K562 (cell line): ENCODE data around the gene BBX. TPM values are rescaled to one million over a fixed set of nuclear protein-coding genes. Genes with fewer than 3 reads are reported as not detected.

Experiments used
- ATAC-seq: fragments of 200-7000 bp; cut with Tn5 transposase; 3 replicates; pipeline ENCODE4 v1.9.1; 2020; ENCODE audit warnings: moderate library complexity
- BruUV-seq: library from RNA; stranded (reverse); fragments of 400-500 nt; replicated peaks from 2 replicates; lab custom pipeline; 2021; lab: Mats Ljungman, UMichigan
- CTCF ChIA-PET: fragments of 300-600 bp; formaldehyde crosslinking; extraction: SDS; loops from one replicate; lab custom pipeline; 2021; ENCODE audit warnings: low intra/inter-chr PET ratio; lab: Yijun Ruan, JAX
- POLR2A ChIA-PET: fragments of 300-600, 350-650 bp; sonication (Branson Sonifier 250); formaldehyde crosslinking; extraction: SDS; loops from one replicate; lab custom pipeline; 2021; ENCODE audit warnings: antibody characterized with exemption, inconsistent platforms; lab: Yijun Ruan, JAX
- DNase-seq, 4 experiments: peaks; one replicate each; pipeline versions ENCODE4 v3.0.0 to v3.0.0-alpha.2; 2011 to 2018; ENCODE audit warnings: low spot score in 3 of 4, mixed read lengths in 3 of 4; ENCODE audit errors: extremely low read depth in 1 of 4
- FAIRE-seq: peaks from 2 replicates; lab custom pipeline; 2011; peaks lifted over from hg19 to GRCh38; lab: Jason Lieb, UNC
- H2AFZ ChIP-seq: 2 replicates; pipeline ENCODE4 v1.6.0; 2011; ENCODE audit warnings: low read depth, low read length, control low read depth, inconsistent platforms
- H3K27ac ChIP-seq: fragments of 200-600 bp; 3 replicates; pipeline ENCODE4 v1.8.0; 2011; ENCODE audit warnings: low read depth, mild to moderate bottlenecking, control low read depth, inconsistent platforms, low read length, moderate library complexity, mixed read lengths; ENCODE audit errors: extremely low read depth
- H3K27me3 ChIP-seq, 2 experiments: fragments of 300-600 bp in 1 of 2; 2 replicates in 1 of 2; 3 replicates in 1 of 2; pipeline versions ENCODE4 v1.6.0 to v1.8.0; 2011; ENCODE audit warnings: inconsistent platforms in 2 of 2, low read length in 2 of 2, mild to moderate bottlenecking in 1 of 2, mixed read lengths in 1 of 2, moderate library complexity in 1 of 2; ENCODE audit not compliant: control insufficient read depth in 2 of 2, insufficient read depth in 2 of 2
- H3K36me3 ChIP-seq: fragments of 300-600 bp; 3 replicates; pipeline ENCODE4 v1.8.0; 2011; ENCODE audit warnings: mild to moderate bottlenecking, low read length, inconsistent platforms; ENCODE audit not compliant: control insufficient read depth, insufficient read depth
- H3K4me1 ChIP-seq, 2 experiments: fragments of 200-600 bp in 1 of 2; replicated peaks in 1 of 2; 2 replicates in 1 of 2; 3 replicates in 1 of 2; pipeline versions ENCODE4 v1.5.1 to v1.8.0; 2011; ENCODE audit warnings: inconsistent platforms in 2 of 2, low read length in 2 of 2, mild to moderate bottlenecking in 1 of 2, mixed read lengths in 1 of 2, moderate library complexity in 1 of 2; ENCODE audit not compliant: control insufficient read depth in 2 of 2, insufficient read depth in 2 of 2
- H3K4me2 ChIP-seq: 2 replicates; pipeline ENCODE4 v1.6.1; 2011; ENCODE audit warnings: low read length, control low read depth, inconsistent platforms, mixed read lengths; ENCODE audit not compliant: insufficient read depth
- H3K4me3 ChIP-seq: fragments of 200-600 bp; sonication (generic), shearing (Covaris generic); 2 replicates; pipeline ENCODE4 v1.5.1; 2016; ENCODE audit warnings: control low read depth, inconsistent platforms
- H3K79me2 ChIP-seq: fragments of 200-600 bp; 3 replicates; pipeline ENCODE4 v1.8.0; 2011; ENCODE audit warnings: low read length, inconsistent platforms; ENCODE audit not compliant: control insufficient read depth, insufficient read depth
- H3K9ac ChIP-seq, 2 experiments: 2 replicates each; pipeline versions ENCODE4 v1.6.0 to v1.6.1; 2011; ENCODE audit warnings: low read depth in 2 of 2, low read length in 2 of 2, control low read depth in 1 of 2, inconsistent platforms in 1 of 2, mild to moderate bottlenecking in 1 of 2, mixed read lengths in 1 of 2; ENCODE audit not compliant: insufficient read depth in 1 of 2
- H3K9me1 ChIP-seq: one replicate; pipeline ENCODE4 v1.6.0; 2011; ENCODE audit warnings: inconsistent platforms, mild to moderate bottlenecking, low read length, moderate library complexity; ENCODE audit not compliant: control insufficient read depth, insufficient read depth
- H3K9me3 ChIP-seq: replicated peaks from 2 replicates; pipeline ENCODE4 v1.5.1; 2011; ENCODE audit warnings: low read depth, low read length, inconsistent platforms; ENCODE audit not compliant: control insufficient read depth, insufficient read depth
- H4K20me1 ChIP-seq: replicated peaks from 2 replicates; pipeline ENCODE4 v1.6.1; 2011; ENCODE audit warnings: low read length, inconsistent platforms, mixed read lengths; ENCODE audit not compliant: control insufficient read depth, insufficient read depth
- ARID4B ChIP-seq: sonication (generic); formaldehyde crosslinking; IDR thresholded peaks from 2 replicates; pipeline ENCODE4 v1.8.0; 2022; ENCODE audit warnings: mild to moderate bottlenecking, missing genetic modification reagents
- BRD4 ChIP-seq: fragments of 200-600 bp; sonication (generic); IDR thresholded peaks from 2 replicates; pipeline ENCODE4 v1.6.1; 2017; ENCODE audit warnings: inconsistent platforms
- CBX8 ChIP-seq: fragments of 200-600 bp; sonication (generic); IDR thresholded peaks from 2 replicates; pipeline ENCODE4 v1.6.1; 2012; ENCODE audit warnings: borderline replicate concordance, mixed run types, low read depth, mild to moderate bottlenecking, moderate library complexity, mixed read lengths, low read length, control low read depth, inconsistent platforms; ENCODE audit not compliant: poor library complexity, severe bottlenecking; ENCODE audit errors: extremely low read depth
- FOXJ2 ChIP-seq: fragments of 200-800 bp; sonication (Bioruptor generic); IDR thresholded peaks from 2 replicates; pipeline ENCODE4 v1.6.1; 2016; ENCODE audit warnings: missing genetic modification characterization, missing compliant biosample characterization
- HDGF ChIP-seq: fragments of 450-650 bp; IDR thresholded peaks from 2 replicates; pipeline ENCODE4 v1.6.1; 2016
- HSF4 ChIP-seq: fragments of 250-450 bp; sonication (Bioruptor Pico); IDR thresholded peaks from 2 replicates; pipeline ENCODE4 v2.1.2; 2022; ENCODE audit warnings: mild to moderate bottlenecking, moderate library complexity, borderline replicate concordance
- IRF2 ChIP-seq: sonication (generic); formaldehyde crosslinking; IDR thresholded peaks from 2 replicates; pipeline ENCODE4 v1.8.1; 2022; ENCODE audit warnings: mild to moderate bottlenecking, missing genetic modification reagents
- L3MBTL2 ChIP-seq: fragments of 450-650 bp; IDR thresholded peaks from 2 replicates; pipeline ENCODE4 v1.6.1; 2016; ENCODE audit warnings: mild to moderate bottlenecking, moderate library complexity
- MBD1 ChIP-seq: fragments of 250-450 bp; sonication (Bioruptor Pico); IDR thresholded peaks from 2 replicates; pipeline ENCODE4 v1.8.0; 2022; ENCODE audit warnings: inconsistent platforms
- NCOR1 ChIP-seq: fragments of 450-650 bp; IDR thresholded peaks from 2 replicates; pipeline ENCODE4 v1.6.1; 2016; ENCODE audit warnings: mild to moderate bottlenecking, moderate library complexity
- RBM25 ChIP-seq: fragments of 200-400 bp; formaldehyde crosslinking; IDR thresholded peaks from 2 replicates; pipeline ENCODE4 v1.6.1; 2018; ENCODE audit warnings: low read length, low read depth, moderate library complexity; ENCODE audit not compliant: severe bottlenecking
- SAFB2 ChIP-seq: fragments of 200-400 bp; formaldehyde crosslinking; IDR thresholded peaks from 2 replicates; pipeline ENCODE4 v1.6.1; 2018; ENCODE audit warnings: borderline replicate concordance, low read length, low read depth, moderate library complexity; ENCODE audit not compliant: severe bottlenecking
- SNRNP70 ChIP-seq: fragments of 200-400 bp; formaldehyde crosslinking; optimal IDR thresholded peaks from 2 replicates; pipeline ENCODE3; 2017; ENCODE audit warnings: low read depth, low read length
- TFAM ChIP-seq: fragments of 250-450 bp; sonication (Bioruptor Pico); conservative IDR thresholded peaks from 2 replicates; pipeline ENCODE4 v1.5.0; 2021; ENCODE audit warnings: mild to moderate bottlenecking, moderate library complexity
- ZFP36 ChIP-seq: fragments of 150-350 bp; IDR thresholded peaks from 2 replicates; pipeline ENCODE4 v1.6.1; 2018; ENCODE audit warnings: low read length, low read depth; ENCODE audit not compliant: partially characterized antibody
- ZNF253 ChIP-seq: fragments of 250-450 bp; sonication (Bioruptor Pico); conservative IDR thresholded peaks from 2 replicates; pipeline ENCODE4 v1.6.1; 2021; ENCODE audit warnings: mild to moderate bottlenecking
- ZNF589 ChIP-seq: fragments of 200-800 bp; sonication (Bioruptor generic); IDR thresholded peaks from 2 replicates; pipeline ENCODE4 v1.6.1; 2016; ENCODE audit warnings: low read depth, missing genetic modification characterization, missing compliant biosample characterization
- WGBS: fragments of 100-300 bp; shearing (Covaris generic); methylation state at CpG from one replicate; pipeline ENCODE4 v1.1.6; 2016; ENCODE audit warnings: low coverage, mixed read lengths; ENCODE audit not compliant: insufficient coverage; ENCODE audit errors: missing lambda C conversion rate; 5-methylcytosine and 5-hydroxymethylcytosine counted together
- in situ Hi-C: fragments of 300-500 bp; cut with MboI; formaldehyde crosslinking; loops from 4 replicates; pipeline ENCODE4 v1.15.0; 2018; ENCODE audit warnings: inconsistent platforms, mixed read lengths
- intact Hi-C: fragments of 100-400 bp; cut with micrococcal nuclease; formaldehyde crosslinking; loops from 2 replicates; pipeline ENCODE4 v1.14.2; 2022
- polyA plus RNA-seq, 8 experiments: library from polyadenylated mRNA; depleted of rRNA in 4 of 8; stranded (reverse) in 5 of 8; unstranded in 3 of 8; fragments of >200 nt; fragmentation: Nextera tagmentation in 2 of 8; fragmentation: Illumina TruSeq in 1 of 8; extraction: Ambion mirVana in 2 of 8; extraction: Trizol in 1 of 8; gene quantifications; 2 replicates each; pipeline versions ENCODE4 v1.2.1 to v1.2.3, GENCODE V29; 2011 to 2014; ENCODE audit warnings: inconsistent platforms in 1 of 8, missing spikeins in 1 of 8
- total RNA-seq, 7 experiments: library from RNA; depleted of rRNA in 6 of 7; stranded (reverse); fragments of >200 nt in 6 of 7; fragmentation: Illumina TruSeq in 2 of 7; extraction: Trizol in 2 of 7; gene quantifications; 2 replicates each; pipeline versions ENCODE4 v1.2.1 to v1.2.3, GENCODE V29; 2011 to 2021; ENCODE audit warnings: low replicate concordance in 1 of 7

The BBX gene
- total and polyA plus RNA-seq, 9 of the 15 experiments (the other 6 are each of a cell fraction or from before 2014, with no cell fraction given) = 4.9 to 19.5 (median 11.8) TPM

GRCh38 chr3:107531917-107532469 is 9.2 kb downstream of the BBX start:
- POLR2A ChIA-PET = no interaction called here
- no peaks in the 10 kb centered on the region; the same call in 2 of the 3 replicates for H3K79me2 ChIP-seq
- CTCF ChIA-PET = no interaction called here
- no peak overlapping the region for H2AFZ ChIP-seq
- H3K27ac ChIP-seq = no peak overlapping the region
- DNase-seq (no peak), ATAC-seq (no peak), FAIRE-seq (no peak)
- no peaks in the 10 kb centered on the region for H3K9me1 ChIP-seq
- peaks cover 8% of the 10 kb centered on the region; the same call in 1 of the 3 replicates for H3K36me3 ChIP-seq
- no peak overlapping the region for H3K9ac ChIP-seq
- 69% methylated on average over 7 of the region's 9 CpGs for WGBS
- in situ Hi-C loops = no loop called here
- intact Hi-C loops = no loop called here
- H4K20me1 ChIP-seq = no peaks in the 10 kb centered on the region
- no peak overlapping the region for H3K4me3 ChIP-seq
- no peaks in the 10 kb centered on the region for H3K9me3 ChIP-seq
- H3K4me1 ChIP-seq = no peaks in the 10 kb centered on the region
- H3K27me3 ChIP-seq = no peaks in the 10 kb centered on the region
- no peak overlapping the region for H3K4me2 ChIP-seq
- BruUV-seq = no TSS peak
- no peak for TF ChIP-seq FOXJ2 (tag)
- TF ChIP-seq SAFB2 = no peak
- no peak for TF ChIP-seq SNRNP70
- TF ChIP-seq TFAM (CRISPR knock-in tag) = no peak
- no peak for TF ChIP-seq ZNF253 (CRISPR knock-in tag)
- TF ChIP-seq ZNF589 (CRISPR knock-in tag) = no peak
- no peak for TF ChIP-seq BRD4
- TF ChIP-seq RBM25 = no peak
- TF ChIP-seq ZFP36 = no peak
- no peak for TF ChIP-seq MBD1 (CRISPR knock-in tag)
- no peak for TF ChIP-seq ARID4B (CRISPR knock-in tag)
- TF ChIP-seq IRF2 = no peak
- no peak for TF ChIP-seq L3MBTL2
- no peak for TF ChIP-seq NCOR1
- no peak for TF ChIP-seq CBX8
- TF ChIP-seq HSF4 = no peak
- TF ChIP-seq HDGF = no peak
